Measurements from ENCODE around the gene OR51D1. TPM values are rescaled to one million over a fixed set of nuclear protein-coding genes. Genes with fewer than 3 reads are reported as not detected.
A peak's percentile ranks its signal among the peaks of the same experiment; 100 is the strongest.

Gene OR51D1
- total RNA-seq, 2 donors from 2014 or later: not detected

DNA sequence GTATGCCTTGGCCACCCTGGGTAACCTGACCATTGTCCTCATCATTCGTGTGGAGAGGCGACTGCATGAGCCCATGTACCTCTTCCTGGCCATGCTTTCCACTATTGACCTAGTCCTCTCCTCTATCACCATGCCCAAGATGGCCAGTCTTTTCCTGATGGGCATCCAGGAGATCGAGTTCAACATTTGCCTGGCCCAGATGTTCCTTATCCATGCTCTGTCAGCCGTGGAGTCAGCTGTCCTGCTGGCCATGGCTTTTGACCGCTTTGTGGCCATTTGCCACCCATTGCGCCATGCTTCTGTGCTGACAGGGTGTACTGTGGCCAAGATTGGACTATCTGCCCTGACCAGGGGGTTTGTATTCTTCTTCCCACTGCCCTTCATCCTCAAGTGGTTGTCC, 2.7 kb downstream of the OR51D1 start:
- Mint-ChIP-seq H3K9me3 (no peaks in the 10 kb centered on the region), H3K27ac (no peak overlapping the region), H3K36me3 (no peaks in the 10 kb centered on the region)
- DNase-seq (ENCODE audit: low spot score in 2 of 2) (no peak), ATAC-seq (no peak)

DNA sequence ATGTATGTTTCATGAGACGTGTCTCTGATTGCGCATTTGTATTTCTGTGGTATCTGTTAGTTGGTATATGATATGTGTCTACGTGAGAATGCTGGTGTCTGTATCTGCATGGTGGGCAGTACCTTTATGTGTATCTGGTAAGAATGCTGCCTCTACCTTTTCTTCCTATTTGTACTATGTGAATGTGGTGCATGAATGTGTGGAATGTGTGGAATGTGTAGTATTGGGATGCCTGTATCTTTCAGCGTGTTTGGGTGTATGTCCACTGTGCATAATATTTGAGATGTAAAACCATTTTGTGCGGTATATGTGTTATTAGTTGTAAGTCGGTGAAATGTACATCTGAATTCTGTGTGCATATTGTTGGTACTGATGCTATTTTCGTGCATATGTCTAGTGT, 4.2 kb downstream of the OR51D1 start:
- ATAC-seq: no peak
- no peak for DNase-seq (ENCODE audit: low spot score in 2 of 2)
- H3K9me3 Mint-ChIP-seq: no peaks in the 10 kb centered on the region
- H3K36me3 Mint-ChIP-seq: no peaks in the 10 kb centered on the region
- H3K27ac Mint-ChIP-seq: no peak overlapping the region

DNA sequence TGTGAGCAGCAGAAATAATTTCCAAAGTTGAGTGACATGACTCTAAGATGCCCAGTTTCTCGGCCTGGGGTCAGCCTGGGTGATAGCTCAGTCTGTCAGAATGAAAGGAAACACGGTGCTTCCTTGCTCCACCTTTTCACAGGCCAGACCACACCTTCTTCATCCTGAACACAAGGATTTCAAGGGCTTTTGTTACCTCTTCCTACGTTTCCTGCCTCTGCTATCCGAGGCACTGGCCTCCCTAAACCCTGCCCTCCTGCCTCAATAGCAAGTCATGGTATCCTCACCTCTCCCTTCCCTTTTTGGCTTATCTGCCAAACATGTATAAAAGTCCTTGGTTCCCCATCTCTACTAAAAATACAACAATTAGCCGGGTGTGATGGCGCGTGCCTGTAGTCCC, 4.8 kb downstream of the OR51D1 start:
- ATAC-seq (no peak), DNase-seq (ENCODE audit: low spot score in 2 of 2) (no peak)
- Mint-ChIP-seq H3K36me3 (no peaks in the 10 kb centered on the region), H3K9me3 (no peaks in the 10 kb centered on the region), H3K27ac (no peak overlapping the region)

DNA sequence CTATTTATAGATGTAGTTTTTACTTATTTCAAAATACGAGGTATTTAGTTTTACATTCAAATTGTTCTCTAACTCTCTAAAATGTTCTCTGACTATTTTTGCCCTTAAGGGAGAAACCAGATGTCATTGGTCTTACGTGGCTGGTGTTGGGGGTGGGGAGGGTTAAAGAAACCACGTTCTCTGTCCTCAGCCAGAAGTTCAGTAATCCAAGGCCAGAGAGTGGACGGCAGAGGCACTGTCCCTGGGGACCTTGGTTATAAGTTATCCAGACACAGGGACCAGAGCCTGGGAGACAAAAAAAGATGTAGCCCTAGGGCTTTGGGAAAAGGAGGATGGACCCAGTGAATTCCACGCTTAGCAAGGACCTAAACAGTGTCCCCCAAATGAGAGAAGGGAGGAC, 5.8 kb downstream of the OR51D1 start:
- DNase-seq (ENCODE audit: low spot score in 2 of 2): no peak
- Mint-ChIP-seq H3K27ac (no peak overlapping the region), H3K36me3 (no peaks in the 10 kb centered on the region), H3K9me3 (no peaks in the 10 kb centered on the region)
- no peak for ATAC-seq

DNA sequence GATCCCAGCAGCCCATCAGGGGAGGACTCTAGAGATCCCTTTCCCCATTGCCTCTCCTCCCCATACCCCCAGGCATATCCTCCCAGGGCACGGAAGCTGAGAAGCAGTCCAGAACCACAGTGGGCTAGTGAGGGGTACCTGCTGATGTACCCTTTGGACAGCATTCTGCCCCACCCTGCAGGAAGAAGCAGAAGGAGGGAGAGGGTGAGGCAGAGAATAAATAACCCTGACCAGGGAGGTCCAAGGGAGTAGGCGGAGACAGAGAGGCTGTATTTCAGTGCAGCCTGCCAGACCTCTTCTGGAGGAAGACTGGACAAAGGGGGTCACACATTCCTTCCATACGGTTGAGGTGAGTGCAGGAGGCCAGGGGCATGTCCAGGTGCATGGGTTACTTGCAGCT, 6.4 kb downstream of the OR51D1 start, which contains the start of gene OR51E1:
TSS of gene OR51E1 (plus strand) at position 301 of the 400 bp plus-strand sequence. CDS start 8,545 bp downstream, outside the sequence.
- DNase-seq (ENCODE audit: low spot score in 2 of 2) (no peak), ATAC-seq (no peak)
- H3K9me3 Mint-ChIP-seq: no peaks in the 10 kb centered on the region
- H3K36me3 Mint-ChIP-seq: no peaks in the 10 kb centered on the region
- no peak within 1 kb of the TSS for H3K27ac Mint-ChIP-seq

DNA sequence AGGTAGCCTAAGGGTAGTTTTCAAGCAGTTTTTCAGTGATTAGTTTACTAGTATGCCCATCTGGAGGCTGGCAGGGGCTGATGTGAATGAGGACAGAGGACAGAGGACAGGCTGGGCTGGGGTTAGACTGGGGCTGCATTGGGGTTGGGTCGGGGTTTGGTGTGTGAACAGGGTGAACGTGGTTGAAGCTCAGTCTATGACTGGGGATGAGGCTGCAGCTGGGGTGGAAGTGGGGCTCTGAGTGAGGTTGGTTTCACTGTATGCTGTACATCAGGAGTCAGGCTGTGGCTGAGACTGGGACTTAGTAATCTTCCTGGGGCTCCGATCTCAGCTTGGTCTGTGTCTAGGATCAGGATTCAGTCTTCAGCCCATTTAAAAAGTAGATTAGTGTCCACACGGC, 7.0 kb downstream of the OR51D1 start:
- no peak for ATAC-seq
- Mint-ChIP-seq H3K27ac (no peak overlapping the region), H3K36me3 (no peaks in the 10 kb centered on the region), H3K9me3 (no peaks in the 10 kb centered on the region)
- DNase-seq (ENCODE audit: low spot score in 2 of 2): no peak

DNA sequence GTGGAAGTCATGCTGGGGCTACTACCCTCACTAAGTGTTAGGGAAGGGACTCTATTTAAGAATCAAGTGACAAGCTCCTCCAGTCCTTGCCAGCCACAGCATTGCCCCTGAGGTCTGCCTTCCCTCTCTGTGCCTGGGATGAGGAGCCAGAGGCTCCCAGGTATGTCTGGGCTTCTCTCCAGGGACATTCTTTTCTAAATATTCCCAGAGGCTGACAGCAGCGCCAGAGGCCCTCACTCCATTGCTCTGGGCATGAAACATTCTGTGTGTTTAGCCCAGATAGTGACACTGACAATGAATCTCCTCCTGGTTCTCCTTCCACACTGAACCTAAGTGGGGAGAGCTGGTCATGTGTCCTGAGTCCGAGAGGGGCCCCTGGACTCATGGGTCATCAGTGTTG, 8.7 kb downstream of the OR51D1 start:
- no peak for ATAC-seq
- no peaks in the 10 kb centered on the region for H3K9me3 Mint-ChIP-seq

DNA sequence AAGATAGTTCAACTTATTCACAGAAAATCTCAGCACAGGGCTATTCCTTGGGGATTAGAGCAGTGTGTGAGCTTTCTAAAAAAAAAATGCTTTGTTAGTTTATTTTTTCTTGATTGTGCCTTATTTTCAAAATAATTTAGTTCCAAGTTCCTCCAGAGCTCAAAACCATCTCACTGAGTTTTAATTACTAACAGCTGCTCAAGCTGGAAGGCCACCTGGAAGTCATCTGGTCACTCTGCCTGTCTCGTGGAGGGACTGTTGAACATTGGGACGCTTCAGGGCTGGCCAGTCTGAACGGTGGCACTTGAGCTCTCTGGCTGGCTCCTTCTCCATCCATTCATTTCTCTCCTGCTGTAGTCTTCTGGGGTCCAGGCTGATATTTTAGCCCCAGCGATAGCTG, 10.5 kb downstream of the OR51D1 start:
- Mint-ChIP-seq H3K36me3 (no peaks in the 10 kb centered on the region), H3K9me3 (no peaks in the 10 kb centered on the region), H3K27ac (no peak overlapping the region)
- DNase-seq (ENCODE audit: low spot score in 2 of 2) (no peak), ATAC-seq (no peak)

More for the DNA sequence above, 8.7 kb downstream of the OR51D1 start:
- Mint-ChIP-seq H3K36me3 (no peaks in the 10 kb centered on the region), H3K27ac (no peak overlapping the region)
- DNase-seq (ENCODE audit: low spot score in 2 of 2): no peak

DNA sequence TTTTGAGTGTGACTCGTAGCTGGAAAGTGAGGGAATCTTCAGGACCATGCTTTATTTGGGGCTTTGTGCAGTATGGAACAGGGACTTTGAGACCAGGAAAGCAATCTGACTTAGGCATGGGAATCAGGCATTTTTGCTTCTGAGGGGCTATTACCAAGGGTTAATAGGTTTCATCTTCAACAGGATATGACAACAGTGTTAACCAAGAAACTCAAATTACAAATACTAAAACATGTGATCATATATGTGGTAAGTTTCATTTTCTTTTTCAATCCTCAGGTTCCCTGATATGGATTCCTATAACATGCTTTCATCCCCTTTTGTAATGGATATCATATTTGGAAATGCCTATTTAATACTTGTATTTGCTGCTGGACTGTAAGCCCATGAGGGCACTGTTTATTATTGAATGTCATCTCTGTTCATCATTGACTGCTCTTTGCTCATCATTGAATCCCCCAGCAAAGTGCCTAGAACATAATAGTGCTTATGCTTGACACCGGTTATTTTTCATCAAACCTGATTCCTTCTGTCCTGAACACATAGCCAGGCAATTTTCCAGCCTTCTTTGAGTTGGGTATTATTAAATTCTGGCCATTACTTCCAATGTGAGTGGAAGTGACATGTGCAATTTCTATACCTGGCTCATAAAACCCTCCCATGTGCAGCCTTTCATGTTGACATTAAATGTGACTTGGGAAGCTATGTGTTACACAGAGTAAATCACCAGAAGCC, 17.5 kb downstream of the OR51D1 start:
- no peak for DNase-seq (ENCODE audit: low spot score in 2 of 2)
- peak in 1 of 2 donors; percentile 44 for ATAC-seq
- H3K36me3 Mint-ChIP-seq: no peaks in the 10 kb centered on the region
- no peak overlapping the region for H3K27ac Mint-ChIP-seq
- H3K9me3 Mint-ChIP-seq: no peaks in the 10 kb centered on the region

DNA sequence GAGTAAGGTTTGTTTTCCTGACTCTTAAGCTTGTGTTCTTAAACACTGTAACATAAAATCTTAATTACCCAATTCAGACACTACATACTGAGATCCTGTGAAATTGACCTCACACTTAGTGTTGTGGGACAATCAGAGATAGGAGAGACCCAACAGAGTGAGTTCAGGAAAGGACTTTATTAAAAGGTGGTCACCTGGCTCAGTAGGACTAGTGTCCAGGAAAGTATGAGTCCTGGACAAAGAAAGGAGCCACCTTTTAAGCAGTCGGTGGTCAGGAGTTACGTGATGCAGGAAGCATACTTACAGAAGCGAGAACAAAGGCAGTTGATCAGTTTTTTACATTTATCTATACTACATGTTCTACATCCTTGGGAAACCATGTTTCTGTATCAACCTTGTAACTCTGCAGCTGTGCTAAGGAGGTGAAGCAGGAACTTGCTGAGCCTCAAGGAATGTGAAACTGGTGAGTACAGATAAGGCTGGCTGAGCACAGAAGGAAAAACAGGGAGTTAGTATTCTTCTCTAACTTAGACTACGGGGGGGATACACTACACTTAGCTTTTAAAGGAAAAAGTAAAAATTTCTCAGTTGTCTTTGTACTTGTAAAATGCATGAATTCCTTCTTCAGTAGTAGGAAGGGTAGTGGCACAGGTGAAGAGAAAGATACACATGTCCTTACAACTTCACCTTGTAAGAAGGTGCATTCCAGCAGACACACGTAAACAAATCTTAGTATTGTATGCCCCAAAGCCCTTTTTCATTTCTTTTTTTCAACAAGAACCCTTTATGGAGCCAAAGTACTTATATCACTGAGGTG, 21.6 kb downstream of the OR51D1 start:
- H3K9me3 Mint-ChIP-seq: no peaks in the 10 kb centered on the region
- ATAC-seq: no peak
- H3K36me3 Mint-ChIP-seq: no peaks in the 10 kb centered on the region
- no peak for DNase-seq (ENCODE audit: low spot score in 2 of 2)
- no peak overlapping the region for H3K27ac Mint-ChIP-seq

DNA sequence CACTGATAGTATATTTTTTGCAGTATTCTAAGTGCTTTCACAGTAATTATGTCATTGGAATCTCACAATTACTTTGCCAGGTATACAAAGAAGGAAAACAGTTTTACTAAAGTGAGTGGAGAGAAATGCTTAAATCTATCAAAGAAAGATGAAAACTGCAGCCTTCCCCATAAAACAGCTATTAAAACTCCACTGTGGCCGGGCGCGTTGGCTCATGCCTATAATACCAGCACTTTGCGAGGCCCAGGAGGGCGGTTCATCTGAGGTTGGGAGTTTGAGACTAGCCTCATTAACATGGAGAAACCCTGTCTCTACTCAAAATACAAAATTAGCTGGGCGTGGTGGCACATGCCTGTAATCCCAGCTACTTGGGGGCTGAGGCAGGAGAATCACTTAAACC, 25.6 kb downstream of the OR51D1 start:
- no peaks in the 10 kb centered on the region for H3K9me3 Mint-ChIP-seq
- DNase-seq (ENCODE audit: low spot score in 2 of 2) (no peak), ATAC-seq (no peak)
- H3K27ac Mint-ChIP-seq: no peak overlapping the region
- H3K36me3 Mint-ChIP-seq: no peaks in the 10 kb centered on the region

DNA sequence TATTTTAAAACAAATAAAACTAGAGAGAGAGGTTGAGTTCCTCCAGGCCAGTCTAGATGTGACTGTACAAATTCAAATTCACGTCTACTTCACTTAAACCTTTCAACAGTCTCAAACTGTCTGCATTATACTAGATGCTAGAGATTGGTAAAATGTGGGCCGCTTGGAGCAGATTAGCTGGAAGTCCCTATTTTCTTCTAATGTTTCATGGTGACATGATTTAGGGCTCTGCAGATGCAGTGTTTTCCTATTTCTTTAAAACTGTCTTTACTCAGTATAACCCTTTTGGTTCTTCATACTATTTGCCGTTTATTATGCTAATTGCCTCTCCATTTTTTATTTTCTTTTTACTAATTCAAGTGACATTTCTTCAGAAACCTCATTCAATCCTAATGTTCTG, 26.9 kb downstream of the OR51D1 start:
- H3K27ac Mint-ChIP-seq: no peak overlapping the region
- DNase-seq (ENCODE audit: low spot score in 2 of 2) (no peak), ATAC-seq (no peak)
- no peaks in the 10 kb centered on the region for H3K36me3 Mint-ChIP-seq
- no peaks in the 10 kb centered on the region for H3K9me3 Mint-ChIP-seq

DNA sequence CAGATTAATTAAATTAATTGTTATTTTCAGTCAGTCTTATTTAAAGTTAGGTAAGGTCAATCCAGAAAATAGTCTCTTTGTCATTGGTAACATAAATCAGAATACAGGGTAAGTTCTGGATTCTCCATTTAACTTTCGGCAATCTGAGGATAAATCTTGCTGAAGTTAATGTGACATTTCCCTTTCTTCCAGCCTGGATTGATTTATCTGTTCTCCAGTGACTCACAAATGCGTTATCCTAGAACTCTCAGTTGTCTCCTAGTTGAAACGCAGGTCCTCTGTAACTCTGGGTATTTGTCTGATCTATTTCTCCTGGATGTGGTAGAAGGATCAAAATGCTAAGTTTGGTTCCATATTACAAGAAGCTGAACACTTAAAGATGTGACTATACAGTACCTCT, 27.5 kb downstream of the OR51D1 start:
- ATAC-seq (no peak), DNase-seq (ENCODE audit: low spot score in 2 of 2) (no peak)
- H3K36me3 Mint-ChIP-seq: no peaks in the 10 kb centered on the region
- no peaks in the 10 kb centered on the region for H3K9me3 Mint-ChIP-seq
- H3K27ac Mint-ChIP-seq: no peak overlapping the region

DNA sequence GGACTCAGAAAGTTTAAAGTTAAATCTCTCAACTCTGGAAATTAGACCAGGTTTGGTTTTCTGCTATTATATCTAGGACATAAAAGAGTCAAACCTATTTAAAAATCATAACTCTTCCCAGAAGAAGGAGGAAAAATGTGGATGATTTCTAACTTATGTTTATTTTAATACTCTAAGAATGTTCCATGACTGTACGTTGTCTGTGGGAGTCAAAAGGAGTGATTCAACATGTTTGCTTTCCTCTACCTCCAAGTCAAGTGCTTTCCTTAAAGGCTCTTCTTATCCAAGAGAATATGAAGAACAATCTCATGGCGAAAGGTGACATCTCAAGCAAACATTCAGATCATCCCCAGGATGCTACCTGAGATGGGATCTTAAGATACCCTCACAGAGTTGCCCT, 28.1 kb downstream of the OR51D1 start:
- Mint-ChIP-seq H3K9me3 (no peaks in the 10 kb centered on the region), H3K27ac (no peak overlapping the region), H3K36me3 (no peaks in the 10 kb centered on the region)
- no peak for ATAC-seq
- no peak for DNase-seq (ENCODE audit: low spot score in 2 of 2)

DNA sequence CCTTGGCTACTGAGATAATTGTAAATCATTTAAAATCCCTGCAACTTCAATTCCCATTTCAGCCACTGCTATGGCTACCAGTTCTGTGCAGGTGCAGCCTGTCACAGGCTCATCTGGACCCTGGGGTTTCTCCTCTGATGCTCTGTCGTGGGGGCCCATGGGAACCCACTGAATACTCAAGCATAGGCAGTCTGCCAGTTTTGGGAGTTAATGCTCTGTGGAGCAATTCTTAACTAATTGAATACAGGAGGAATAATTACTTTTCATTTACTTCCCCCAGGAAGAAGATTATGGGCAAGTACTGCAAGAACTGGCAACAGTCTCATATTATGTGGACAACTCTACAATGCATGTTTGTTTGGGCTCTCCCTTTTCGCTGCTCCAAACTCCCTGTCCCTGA, 34.5 kb downstream of the OR51D1 start:
- Mint-ChIP-seq H3K9me3 (no peaks in the 10 kb centered on the region), H3K27ac (no peak overlapping the region), H3K36me3 (no peaks in the 10 kb centered on the region)
- no peak for ATAC-seq
- no peak for DNase-seq (ENCODE audit: low spot score in 2 of 2)

DNA sequence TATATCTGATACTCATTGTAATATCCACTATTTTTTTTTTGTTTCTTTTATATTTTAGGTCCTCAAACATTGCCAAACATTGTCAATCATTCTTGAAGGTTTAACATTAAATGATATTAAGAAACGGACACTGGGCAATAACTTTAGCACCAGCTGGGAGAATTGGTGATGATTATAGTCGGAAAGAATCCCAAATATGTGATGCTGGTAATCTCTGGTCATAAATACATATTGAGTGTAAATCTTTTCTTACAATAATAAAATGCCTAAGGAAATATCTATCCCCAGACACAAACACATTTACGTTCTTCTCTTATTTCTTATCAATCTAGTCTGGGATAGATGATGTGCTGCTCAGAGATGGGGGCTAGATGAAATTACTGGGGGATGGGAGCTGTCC, 35.2 kb downstream of the OR51D1 start:
- no peak overlapping the region for H3K27ac Mint-ChIP-seq

DNA sequence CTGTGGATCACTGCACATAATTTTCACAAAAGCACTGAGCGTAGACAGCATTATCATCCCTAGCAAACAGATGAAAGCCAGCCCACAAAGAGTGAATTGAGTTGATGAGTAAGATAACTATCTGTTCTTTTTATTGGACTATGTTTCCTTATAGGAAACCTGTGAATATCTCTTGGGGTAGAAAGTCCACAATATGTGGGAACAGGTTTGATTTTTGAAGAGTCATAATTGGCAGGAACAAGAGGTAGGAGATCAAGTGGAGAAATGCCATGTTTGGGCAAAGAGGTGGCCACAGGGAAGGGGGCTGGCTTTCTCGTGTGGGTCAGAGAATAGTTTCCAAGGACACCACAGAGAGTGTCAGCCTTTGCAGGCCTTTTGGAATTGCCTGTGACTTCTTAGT, 36.5 kb downstream of the OR51D1 start:
- no peak for DNase-seq (ENCODE audit: low spot score in 2 of 2)
- no peak for ATAC-seq
- Mint-ChIP-seq H3K27ac (no peak overlapping the region), H3K9me3 (no peaks in the 10 kb centered on the region), H3K36me3 (no peaks in the 10 kb centered on the region)

More for the DNA sequence above, 35.2 kb downstream of the OR51D1 start:
- Mint-ChIP-seq H3K9me3 (no peaks in the 10 kb centered on the region), H3K36me3 (no peaks in the 10 kb centered on the region)
- DNase-seq (ENCODE audit: low spot score in 2 of 2) (no peak), ATAC-seq (no peak)

DNA sequence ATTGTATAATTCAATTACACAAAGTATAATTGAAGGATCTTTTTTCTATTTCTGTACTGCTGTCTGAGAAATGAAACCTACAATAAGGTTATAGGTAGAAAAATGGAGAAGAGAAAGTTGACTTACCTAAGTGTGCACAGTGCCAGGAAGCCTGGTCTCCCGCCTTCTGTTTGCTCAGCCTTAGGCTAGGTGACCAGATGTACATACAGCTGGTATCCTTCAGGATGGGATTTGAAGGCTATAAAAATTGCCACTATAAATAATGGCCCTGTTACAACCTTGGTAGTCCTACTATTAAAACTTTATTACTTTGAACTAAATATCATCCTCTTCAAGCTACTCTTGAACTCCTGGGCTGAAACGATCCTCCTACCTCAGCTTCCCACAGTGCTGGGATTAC, 40.7 kb downstream of the OR51D1 start:
- no peaks in the 10 kb centered on the region for H3K36me3 Mint-ChIP-seq
- DNase-seq (ENCODE audit: low spot score in 2 of 2): no peak
- no peak overlapping the region for H3K27ac Mint-ChIP-seq
- ATAC-seq: no peak
- no peaks in the 10 kb centered on the region for H3K9me3 Mint-ChIP-seq

Data from activated naive CD4-positive, alpha-beta T cell treated with anti-CD3 and anti-CD28 coated beads, Interleukin-2, amount 50 U/mL, for 72 hours (primary cell).